Caki2 (cell line): ENCODE data around the gene FKBP1A. TPM values are rescaled to one million over a fixed set of nuclear protein-coding genes. Genes with fewer than 3 reads are reported as not detected.

Source experiments
- total RNA-seq: library from RNA; depleted of rRNA; stranded (reverse); fragments of >200 nt; shearing (Covaris generic); gene quantifications from 2 replicates; pipeline ENCODE4 v1.2.3, GENCODE V29; 2014; ENCODE audit warnings: low replicate concordance; rRNA removed

Gene FKBP1A
- total RNA-seq, 1 experiment from 2014 or later: 219 TPM

Other genes starting within 250 kb of the FKBP1A start
- gene TMEM74B, start 208.1 kb downstream of the FKBP1A start, total RNA-seq: not detected in 2 replicates
- not detected in 2 replicates for gene C20orf202, start 189.6 kb downstream of the FKBP1A start, total RNA-seq
- gene RAD21L1, start 167.0 kb downstream of the FKBP1A start, total RNA-seq: 0.57 and 0.67 TPM in 2 replicates
- 11.1 and 14.5 TPM in 2 replicates for gene SNPH, start 126.8 kb downstream of the FKBP1A start, total RNA-seq
- gene SDCBP2, start 63.9 kb downstream of the FKBP1A start, total RNA-seq: 1.9 and 3.2 TPM in 2 replicates
- gene NSFL1C, start 73.8 kb upstream of the FKBP1A start, total RNA-seq: 118 and 119 TPM in 2 replicates
- gene SIRPB2, start 98.4 kb upstream of the FKBP1A start, total RNA-seq: not detected in 2 replicates
- not detected in 2 replicates for gene SIRPD, start 164.7 kb upstream of the FKBP1A start, total RNA-seq
- 2.1 and 10.4 TPM in 2 replicates for gene SIRPB1, start 227.0 kb upstream of the FKBP1A start, total RNA-seq